ENCODE data around the gene TLCD4. TPM values are rescaled to one million over a fixed set of nuclear protein-coding genes. Genes with fewer than 3 reads are reported as not detected.
"Not testable (repeated sequence)": the region's sequence is repeated elsewhere in the genome, so short reads cannot be mapped to it uniquely, and the experiment has no call there.

TLCD4 gene
- total RNA-seq, 1 experiment from 2014 or later: 1.1 TPM

- Histone ChIP-seq H3K36me3 (no peaks in the 10 kb centered on the region), H3K27me3 (no peaks in the 10 kb centered on the region), H3K9me3 (no peaks in the 10 kb centered on the region), H3K4me3 (no peak overlapping the region)
- DNase-seq: no peak
Measured at GRCh38 chr1:95089650-95090287, 27.4 kb upstream of the TLCD4 start.

DNA sequence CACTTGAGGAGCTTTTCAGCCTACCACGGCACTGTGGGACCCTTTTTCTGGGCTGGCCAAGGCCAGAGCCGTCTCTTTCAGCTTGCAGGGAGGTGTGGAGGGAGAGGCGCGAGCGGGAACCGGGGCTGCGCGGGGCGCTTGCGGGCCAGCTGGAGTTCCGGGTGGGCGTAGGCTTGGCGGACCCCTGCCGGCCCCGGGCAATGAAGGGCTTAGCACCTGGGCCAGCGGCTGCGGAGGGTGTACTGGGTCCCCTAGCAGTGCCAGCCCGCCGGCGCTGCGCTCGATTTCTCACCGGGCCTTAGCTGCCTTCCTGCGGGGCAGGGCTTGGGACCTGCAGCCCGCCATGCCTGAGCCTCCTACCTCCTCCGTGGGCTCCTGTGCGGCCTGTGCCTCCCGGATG lies 25.9 kb upstream of the TLCD4 start:
- H3K4me3 ChIP-seq, H3K9me3 ChIP-seq, H3K36me3 ChIP-seq, DNase-seq, H3K27me3 ChIP-seq: not testable (repeated sequence)

DNA sequence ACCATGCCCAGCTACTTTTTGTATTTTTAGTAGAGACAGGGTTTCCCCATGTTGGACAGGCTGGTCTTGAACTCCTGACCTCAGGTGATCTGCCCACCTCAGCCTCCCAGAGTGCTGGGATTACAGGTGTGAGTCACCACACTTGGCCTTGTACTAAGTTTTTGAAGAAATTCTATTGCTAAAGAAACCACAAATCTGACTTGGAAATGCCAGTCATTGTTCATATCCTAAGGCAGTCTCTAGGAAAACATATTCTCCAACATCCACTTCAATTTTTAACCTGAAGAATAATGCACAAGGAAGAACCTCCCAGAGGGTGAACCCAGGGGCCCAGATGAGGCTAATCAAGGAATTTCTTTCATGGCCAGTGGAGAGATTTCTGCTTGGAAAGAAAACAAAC lies 24.3 kb upstream of the TLCD4 start:
- H3K27me3 ChIP-seq, H3K9me3 ChIP-seq, H3K36me3 ChIP-seq, H3K4me3 ChIP-seq: not testable (repeated sequence)
- peak; percentile 2 for DNase-seq

DNA sequence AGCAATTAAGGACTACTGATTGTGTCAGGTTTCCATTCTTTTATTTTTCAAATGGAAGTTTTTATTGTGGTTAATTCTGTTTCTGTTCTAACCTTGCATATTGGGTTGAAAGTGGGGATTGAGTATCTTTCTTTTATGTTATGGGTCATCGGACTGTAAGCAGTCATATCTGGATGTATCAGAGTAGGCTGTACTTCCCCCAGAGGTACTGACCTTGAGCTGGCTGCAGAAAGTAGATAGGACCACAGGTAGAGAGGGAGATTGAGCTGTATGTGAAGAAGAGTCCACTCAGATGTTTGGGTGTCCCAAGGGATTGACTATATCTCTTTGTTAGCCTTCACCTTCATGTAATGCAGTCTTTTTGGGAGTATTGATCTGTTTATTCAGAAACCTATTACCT lies 23.9 kb upstream of the TLCD4 start:
- no peak for DNase-seq
- no peak overlapping the region for H3K4me3 ChIP-seq
- H3K9me3 ChIP-seq: no peaks in the 10 kb centered on the region
- H3K27me3 ChIP-seq: no peaks in the 10 kb centered on the region
- H3K36me3 ChIP-seq: no peaks in the 10 kb centered on the region

DNA sequence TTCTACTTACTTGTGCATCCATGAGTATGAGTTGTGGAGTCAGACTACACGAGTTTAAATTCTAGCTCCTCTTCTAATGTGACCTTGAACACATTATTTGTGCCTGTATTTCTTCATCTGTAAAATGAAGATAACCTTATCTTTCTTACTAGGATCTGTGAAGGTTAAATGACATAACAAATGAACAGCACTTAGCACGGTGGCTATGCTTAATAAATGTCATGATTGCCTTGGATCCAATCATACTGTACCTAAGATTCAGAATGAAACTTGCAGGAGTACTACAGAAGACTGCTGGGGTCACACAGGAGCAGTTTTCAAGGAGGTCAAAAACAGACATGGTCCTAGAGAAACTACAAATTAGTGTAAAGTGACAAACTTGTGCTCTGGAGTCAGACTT lies 22.2 kb upstream of the TLCD4 start:
- Histone ChIP-seq H3K36me3 (no peaks in the 10 kb centered on the region), H3K9me3 (no peaks in the 10 kb centered on the region), H3K4me3 (no peak overlapping the region), H3K27me3 (no peaks in the 10 kb centered on the region)
- no peak for DNase-seq

DNA sequence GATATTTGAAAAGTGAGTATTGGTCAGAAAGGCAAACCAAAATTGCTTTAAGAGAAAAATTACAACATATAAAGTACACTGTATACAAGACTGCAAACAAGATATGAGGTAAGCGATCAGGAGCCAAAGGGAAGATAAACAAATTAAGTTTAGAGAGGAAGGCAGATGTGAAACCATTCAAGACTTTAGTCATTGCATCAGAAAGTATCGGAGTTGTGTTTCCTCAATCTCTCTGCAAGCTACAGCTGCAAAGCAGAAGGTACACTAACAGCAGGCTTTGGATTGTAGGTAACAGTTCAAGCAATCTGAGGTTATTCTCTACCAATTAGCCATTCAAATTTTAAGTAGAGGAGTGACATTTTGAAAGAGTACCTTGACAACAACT lies 21.3 kb upstream of the TLCD4 start:
- no peak for DNase-seq
- Histone ChIP-seq H3K4me3 (no peak overlapping the region), H3K9me3 (no peaks in the 10 kb centered on the region), H3K36me3 (no peaks in the 10 kb centered on the region), H3K27me3 (no peaks in the 10 kb centered on the region)

- no peak for DNase-seq
- Histone ChIP-seq H3K4me3 (no peak overlapping the region), H3K9me3 (no peaks in the 10 kb centered on the region), H3K36me3 (no peaks in the 10 kb centered on the region), H3K27me3 (no peaks in the 10 kb centered on the region)
Measured at GRCh38 chr1:95096218-95096841, 20.8 kb upstream of the TLCD4 start.

GRCh38 chr1:95097426-95097825 lies 19.7 kb upstream of the TLCD4 start:
- no peaks in the 10 kb centered on the region for H3K36me3 ChIP-seq
- DNase-seq: no peak
- H3K4me3 ChIP-seq: no peak overlapping the region
- no peaks in the 10 kb centered on the region for H3K9me3 ChIP-seq
- peaks cover under 1% of the 10 kb centered on the region; the same call in 1 of the 2 replicates for H3K27me3 ChIP-seq

DNA sequence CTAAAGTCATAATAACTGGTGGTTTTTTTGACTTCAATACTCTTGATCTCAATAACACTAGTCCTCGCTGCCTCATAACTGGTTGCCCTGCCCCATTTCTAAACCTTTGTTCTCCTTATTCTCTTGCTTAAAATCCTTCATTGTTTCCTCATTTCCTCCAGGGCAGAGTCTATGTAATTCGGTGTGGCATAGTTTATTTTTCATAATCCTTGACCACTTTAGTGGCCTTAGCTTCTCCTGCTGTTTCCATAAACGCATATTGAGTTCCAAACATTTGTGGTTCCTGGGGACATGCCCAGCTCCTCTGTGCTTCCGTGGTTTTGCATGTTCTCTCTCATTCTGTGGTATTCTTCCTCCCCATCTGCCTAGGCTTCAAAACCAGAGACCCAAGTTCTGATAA lies 19.0 kb upstream of the TLCD4 start:
- peak; percentile 22 for DNase-seq
- H3K9me3 ChIP-seq: no peaks in the 10 kb centered on the region
- H3K4me3 ChIP-seq: no peak overlapping the region
- peaks cover 2% of the 10 kb centered on the region; the same call in 1 of the 2 replicates for H3K27me3 ChIP-seq
- no peaks in the 10 kb centered on the region for H3K36me3 ChIP-seq

DNA sequence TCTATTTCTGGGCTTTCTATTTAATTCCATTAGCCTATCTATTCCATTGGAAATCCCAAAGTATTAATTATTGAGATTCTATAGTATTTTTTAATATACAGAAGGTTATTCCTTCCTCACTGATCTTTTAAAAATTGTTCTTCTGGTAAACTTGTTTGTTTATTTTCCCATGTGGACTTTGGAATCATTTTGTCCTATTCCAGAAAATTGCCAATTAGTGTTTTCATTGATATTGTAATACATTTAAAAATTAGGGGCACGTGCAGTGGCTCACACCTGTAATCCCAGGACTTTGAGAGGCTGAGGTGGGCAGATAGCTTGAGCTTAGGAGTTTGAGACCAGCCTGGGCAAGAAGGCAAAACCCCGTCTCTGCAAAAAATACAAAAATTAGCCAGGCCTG lies 8.4 kb upstream of the TLCD4 start:
- Histone ChIP-seq H3K36me3 (no peaks in the 10 kb centered on the region), H3K27me3 (no peaks in the 10 kb centered on the region), H3K4me3 (no peak overlapping the region), H3K9me3 (no peaks in the 10 kb centered on the region)
- DNase-seq: no peak

GRCh38 chr1:95111014-95111413 lies 6.1 kb upstream of the TLCD4 start:
- DNase-seq: no peak
- Histone ChIP-seq H3K9me3 (no peaks in the 10 kb centered on the region), H3K27me3 (no peaks in the 10 kb centered on the region), H3K4me3 (no peak overlapping the region), H3K36me3 (no peaks in the 10 kb centered on the region)

DNA sequence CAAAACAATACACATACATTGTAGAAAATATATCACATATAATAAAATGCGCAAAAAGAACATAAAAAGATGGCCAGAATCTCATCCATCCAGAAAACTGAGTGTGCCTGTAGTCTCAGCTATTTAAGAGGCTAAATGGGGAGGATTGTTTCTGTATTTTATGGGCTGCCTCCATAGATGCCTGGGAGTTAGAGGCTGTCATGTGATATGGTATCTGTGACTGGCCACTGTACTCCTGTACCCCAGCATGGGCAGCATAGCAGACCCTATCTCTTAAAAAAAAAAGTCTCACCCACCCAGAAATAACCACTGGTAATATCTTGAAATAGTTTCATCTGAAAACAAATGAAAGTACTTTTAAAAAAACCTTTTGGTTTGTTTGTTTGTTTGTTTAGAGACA lies 3.5 kb upstream of the TLCD4 start:
- no peak for DNase-seq

GRCh38 chr1:95115708-95116137 lies 1.4 kb upstream of the TLCD4 start:
- H3K36me3 ChIP-seq: no peaks in the 10 kb centered on the region
- H3K9me3 ChIP-seq: no peaks in the 10 kb centered on the region
- peaks cover 3% of the 10 kb centered on the region; the same call in 1 of the 2 replicates for H3K27me3 ChIP-seq
- no peak for DNase-seq
- H3K4me3 ChIP-seq: no peak overlapping the region

More for the DNA sequence above, 3.5 kb upstream of the TLCD4 start:
- Histone ChIP-seq H3K4me3 (no peak overlapping the region), H3K9me3 (no peaks in the 10 kb centered on the region), H3K27me3 (0 out of 2 replicates have a peak, but pooled peaks cover 3% of the 10 kb centered on the region), H3K36me3 (no peaks in the 10 kb centered on the region)

- DNase-seq: peak; percentile 51
- Histone ChIP-seq H3K27me3 (peaks cover 3% of the 10 kb centered on the region; the same call in 1 of the 2 replicates), H3K4me3 (peak overlapping the region; percentile 63), H3K9me3 (no peaks in the 10 kb centered on the region), H3K36me3 (no peaks in the 10 kb centered on the region)
Measured at GRCh38 chr1:95116580-95117206, 462 bp upstream of the TLCD4 start.

DNA sequence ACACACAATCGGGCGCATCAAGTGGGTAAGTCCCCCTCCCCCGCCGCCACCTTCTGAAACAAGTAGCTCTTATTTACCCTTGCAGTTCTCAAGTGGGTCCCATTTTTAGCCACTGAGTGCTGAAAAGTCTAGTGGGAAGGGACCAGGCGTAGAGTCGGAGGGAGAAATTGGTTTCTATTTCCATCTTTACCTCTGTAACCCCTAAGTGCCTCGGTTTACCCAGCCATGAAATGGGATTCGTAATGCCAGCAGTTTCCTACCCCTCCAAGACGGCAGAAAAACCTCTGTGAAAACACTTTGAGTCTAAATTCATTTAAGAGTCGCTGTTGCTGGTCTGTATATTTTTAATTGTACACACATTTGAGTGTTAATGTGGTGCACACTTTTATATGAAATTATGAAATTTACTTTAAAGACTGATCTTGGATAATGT lies 928 bp downstream of the TLCD4 start:
- peak overlapping the region; percentile 63 for H3K4me3 ChIP-seq
- H3K27me3 ChIP-seq: peaks cover 3% of the 10 kb centered on the region; the same call in 1 of the 2 replicates
- no peaks in the 10 kb centered on the region for H3K9me3 ChIP-seq
- DNase-seq: no peak
- H3K36me3 ChIP-seq: no peaks in the 10 kb centered on the region

GRCh38 chr1:95118710-95119109 lies 1.6 kb downstream of the TLCD4 start:
- H3K27me3 ChIP-seq: peaks cover 3% of the 10 kb centered on the region; the same call in 1 of the 2 replicates
- no peaks in the 10 kb centered on the region for H3K36me3 ChIP-seq
- no peaks in the 10 kb centered on the region for H3K9me3 ChIP-seq
- no peak for DNase-seq
- H3K4me3 ChIP-seq: no peak overlapping the region

DNA sequence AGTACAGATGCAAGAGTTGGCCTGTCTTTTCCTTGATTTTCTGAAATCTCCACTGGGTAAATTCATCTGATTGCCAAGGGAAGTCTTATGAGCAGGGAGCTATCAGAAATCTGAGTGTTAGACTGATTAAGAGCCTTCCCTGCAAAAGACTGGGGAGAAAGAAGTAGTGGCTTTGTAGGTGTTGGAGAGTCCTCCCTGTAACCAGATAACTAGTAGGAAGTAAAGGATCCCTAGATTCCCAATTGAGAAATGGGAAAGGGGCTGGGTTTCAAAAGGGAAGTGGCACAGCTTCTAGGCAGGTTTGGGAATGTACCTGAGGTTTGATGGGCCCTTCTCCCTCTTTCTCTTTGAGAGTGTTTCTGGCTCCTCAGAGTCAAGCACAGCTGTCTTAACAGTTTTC lies 2.1 kb downstream of the TLCD4 start:
- H3K27me3 ChIP-seq: peaks cover 3% of the 10 kb centered on the region; the same call in 1 of the 2 replicates
- H3K9me3 ChIP-seq: no peaks in the 10 kb centered on the region
- no peak overlapping the region for H3K4me3 ChIP-seq
- H3K36me3 ChIP-seq: no peaks in the 10 kb centered on the region
- DNase-seq: no peak
